GM20431 (cell line): Measurements from ENCODE around the gene RIMS4.

Experiments
- in situ Hi-C: fragments of 300-500 bp; cut with MseI, MboI; formaldehyde crosslinking; loops from one replicate; pipeline ENCODE4 v1.15.0; 2020; ENCODE audit warnings: low sequenced_read_pairs; ENCODE audit not compliant: unreplicated experiment

Gene RIMS4

DNA sequence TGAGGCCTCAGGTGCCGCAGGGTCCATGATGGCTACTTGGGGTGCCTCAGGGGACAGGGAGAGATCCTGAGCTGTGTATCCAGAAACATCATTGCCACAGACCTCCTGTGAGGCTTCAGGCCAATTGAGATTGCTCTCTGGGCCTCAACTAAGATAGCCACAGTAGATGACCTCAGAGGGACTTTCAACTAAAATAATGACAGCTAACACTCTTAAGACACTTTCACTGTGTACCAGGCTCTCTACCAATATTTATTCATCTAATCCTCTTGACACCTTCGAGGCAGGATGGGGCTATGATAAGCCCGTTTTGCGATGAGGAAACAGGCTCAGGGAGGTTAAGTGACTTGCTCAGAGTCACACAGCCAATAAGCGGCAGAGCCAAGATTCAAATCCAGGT, 10.7 kb downstream of the RIMS4 start:
- in situ Hi-C loops, result no loop called here

DNA sequence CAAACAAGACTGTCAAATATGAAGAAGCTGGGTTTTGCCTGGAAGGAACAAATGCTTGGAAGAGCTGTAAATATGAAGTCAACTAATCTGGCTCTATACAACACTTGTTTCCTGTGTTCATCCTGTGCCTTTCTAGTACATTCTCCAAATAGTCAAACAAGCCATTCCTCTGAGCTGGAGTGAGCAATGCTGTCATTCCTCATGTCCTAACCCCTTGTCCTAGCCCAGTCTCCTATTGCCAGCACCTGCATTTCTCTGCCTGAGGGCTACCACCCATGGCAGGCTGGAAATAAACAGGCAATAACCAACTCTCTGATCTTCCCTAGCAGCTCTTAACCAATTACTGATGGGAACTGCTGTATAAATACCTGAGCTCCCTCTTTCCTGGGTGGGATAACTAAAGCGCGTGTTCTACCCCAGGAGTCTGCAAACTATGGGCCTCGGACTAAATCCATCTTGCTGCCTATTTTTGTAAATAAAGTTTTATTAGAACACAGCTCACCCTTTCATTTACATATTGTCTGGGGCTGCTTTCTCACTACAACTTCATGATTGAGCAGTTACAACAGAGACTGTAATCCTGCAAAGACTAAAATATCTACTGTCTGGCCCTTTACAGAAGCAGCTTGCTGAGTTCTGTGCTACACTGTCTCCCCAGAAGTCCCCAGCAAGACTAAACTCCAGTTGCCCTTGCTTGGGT, 13.4 kb downstream of the RIMS4 start:
- in situ Hi-C loops, result no loop called here

DNA sequence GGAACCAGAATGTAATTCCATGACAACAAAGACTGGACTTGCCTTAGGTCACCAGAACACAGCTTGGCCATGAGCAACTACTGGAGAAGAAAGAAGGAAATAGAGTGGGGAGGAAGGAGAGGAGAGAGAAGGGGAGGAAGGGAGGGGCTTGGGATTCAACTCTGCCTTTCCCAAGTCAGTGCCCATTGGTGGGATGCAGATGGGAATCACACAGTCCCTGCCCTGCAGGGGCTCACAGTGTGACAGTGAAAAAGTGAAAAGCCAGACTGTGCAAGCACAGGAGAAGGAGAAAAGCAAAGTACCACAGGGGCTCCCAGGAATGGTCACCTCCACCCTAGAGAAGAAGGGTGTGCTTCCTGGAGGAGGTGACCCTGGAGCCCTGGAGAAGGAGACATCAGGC, 14.0 kb downstream of the RIMS4 start:
- in situ Hi-C loops, result no loop called here

DNA sequence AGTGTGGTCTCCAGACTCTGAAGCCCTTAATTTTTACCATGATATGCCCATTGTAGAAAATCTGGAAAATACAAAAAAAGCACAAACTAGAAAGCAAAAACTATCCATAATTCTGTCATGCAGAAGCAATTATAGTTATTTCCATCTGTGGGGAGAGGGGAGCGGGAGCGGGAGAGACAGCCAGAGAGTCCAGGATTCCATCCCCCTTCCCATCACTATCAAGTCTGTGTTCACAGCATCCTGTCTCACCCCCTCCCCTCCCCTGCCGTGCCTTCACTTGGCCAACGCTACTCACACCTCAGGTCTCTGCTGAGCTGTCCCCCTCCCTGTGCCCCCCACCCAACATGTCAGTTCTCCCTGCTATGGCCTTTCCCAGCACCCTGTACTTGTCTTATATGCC, 14.5 kb downstream of the RIMS4 start:
- in situ Hi-C loops, result no loop called here

DNA sequence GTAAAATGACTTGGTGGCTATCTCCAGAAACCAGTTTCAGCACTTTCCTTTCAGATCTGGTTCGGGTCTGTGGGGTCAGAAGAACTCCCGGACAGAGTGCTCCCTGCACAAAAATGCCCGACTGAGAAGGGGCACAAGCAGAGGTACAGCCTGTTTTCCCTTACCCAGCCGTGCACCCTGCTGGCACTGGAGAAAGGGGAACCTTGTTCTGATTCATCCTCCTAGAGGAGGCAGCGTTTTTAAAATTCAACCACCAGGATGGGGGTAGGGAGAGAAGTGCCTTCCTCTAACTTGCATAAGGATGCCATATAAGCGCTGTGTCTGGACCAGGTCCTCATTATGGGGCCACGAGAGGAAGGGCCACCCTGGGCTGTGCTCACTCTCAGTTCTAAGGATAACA, 17.6 kb downstream of the RIMS4 start:
- in situ Hi-C loops, result no loop called here

DNA sequence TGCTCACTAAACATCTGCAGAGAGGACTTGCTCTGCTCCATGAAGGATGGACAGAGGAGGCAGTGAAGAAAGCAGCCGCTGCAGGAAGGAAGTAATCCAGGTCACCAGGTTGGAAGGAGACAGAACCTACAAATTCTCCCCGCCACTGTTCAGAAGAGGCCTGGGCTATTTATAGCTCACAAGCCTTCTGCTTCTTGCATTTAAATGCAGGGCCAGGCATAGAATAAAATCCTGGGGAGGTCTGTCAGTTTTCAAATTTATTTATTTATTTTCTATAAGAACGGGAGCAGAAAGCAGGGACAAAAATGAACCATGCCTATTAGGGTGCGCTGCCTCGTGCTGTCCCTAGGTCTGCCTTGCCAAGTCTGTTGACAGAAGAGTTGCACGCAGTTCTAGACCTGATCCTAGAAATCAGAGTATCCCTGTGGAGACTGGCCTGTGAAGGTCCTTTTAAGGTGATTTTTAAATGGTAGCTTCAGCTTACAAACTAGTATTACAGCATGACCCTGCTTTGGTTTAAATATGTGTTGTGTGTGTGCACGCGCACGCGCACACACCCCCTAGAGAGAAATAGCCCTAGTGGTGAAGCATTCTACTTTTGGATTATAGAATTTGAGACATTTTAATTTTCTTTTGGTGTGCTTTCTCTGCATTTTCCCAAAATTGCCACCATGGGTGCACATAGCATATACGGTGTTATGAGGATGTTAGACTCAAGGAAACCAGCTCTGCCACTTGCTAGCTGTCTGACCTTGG, 19.5 kb downstream of the RIMS4 start:
- in situ Hi-C loops, result no loop called here

DNA sequence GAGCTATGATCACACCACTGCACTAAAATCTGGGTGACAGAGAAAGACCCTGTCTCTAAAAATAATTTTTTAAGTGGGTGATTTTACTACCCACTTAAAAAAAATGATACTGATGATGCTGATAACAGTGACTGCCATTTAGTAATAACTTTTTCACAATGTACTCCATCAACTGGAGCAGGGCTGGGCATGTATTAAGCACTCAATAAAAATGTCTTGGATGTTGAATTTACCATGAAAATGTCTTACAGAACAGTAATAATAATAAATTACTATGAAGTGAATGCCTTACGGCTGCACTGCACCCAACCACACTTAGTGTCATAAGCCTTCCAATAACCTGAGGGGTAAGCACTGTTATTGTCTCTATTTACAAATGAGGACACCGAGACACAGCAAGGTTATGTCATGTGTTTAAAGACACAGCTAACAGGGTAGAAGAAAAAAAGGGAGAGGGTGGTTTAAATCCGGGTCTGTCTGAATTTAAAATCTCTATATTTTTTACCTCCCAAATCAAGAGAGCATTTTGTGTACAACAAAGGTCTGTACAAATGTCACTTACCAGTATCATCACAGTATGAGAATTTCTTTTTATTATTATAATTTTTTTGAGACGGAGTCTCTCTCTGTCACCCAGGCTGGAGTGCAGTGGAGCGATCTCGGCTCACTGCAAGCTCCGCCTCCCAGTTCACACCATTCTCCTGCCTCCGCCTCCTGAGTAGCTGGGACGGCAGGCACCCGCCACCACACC, 21.5 kb downstream of the RIMS4 start:
- in situ Hi-C loops, result no loop called here

DNA sequence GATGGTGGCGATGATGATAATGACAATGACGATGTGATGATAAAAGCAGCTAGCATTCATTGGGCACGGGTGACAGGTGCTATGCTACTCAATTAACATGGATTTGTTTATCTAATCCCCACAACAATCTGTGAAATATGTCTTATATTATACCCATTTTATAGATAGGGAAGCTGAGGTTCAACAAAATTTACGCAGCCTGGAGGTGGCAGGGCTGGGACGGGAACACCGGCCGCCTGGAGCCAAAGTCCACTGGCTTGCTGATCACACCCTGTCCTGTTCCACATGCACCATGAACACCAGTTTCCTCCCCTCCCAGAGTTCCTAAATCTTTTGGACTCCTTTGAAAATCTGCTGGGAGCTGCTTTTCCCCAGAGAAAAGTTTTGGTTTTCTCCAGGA, 23.0 kb downstream of the RIMS4 start:
- in situ Hi-C loops, result no loop called here

DNA sequence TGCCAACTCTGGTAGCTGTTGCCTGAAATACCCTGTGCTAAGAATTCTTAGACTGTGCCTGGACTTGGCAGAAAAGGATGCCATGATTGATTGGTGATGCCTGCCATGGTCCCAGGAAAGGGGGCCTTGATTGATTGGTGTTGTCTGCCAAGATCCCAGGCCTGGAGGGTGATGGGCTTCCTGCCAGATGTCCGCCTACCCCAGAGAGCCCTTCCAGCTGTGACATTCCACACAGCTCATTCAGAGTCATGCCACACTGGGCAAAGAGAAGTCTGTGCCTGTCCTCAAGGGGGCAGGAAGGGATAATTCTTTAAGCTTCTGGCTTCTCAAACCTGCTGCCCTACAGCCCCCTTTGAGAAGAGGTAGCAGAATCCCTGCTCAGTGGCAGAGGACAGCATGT, 24.6 kb downstream of the RIMS4 start:
- in situ Hi-C loops, result no loop called here

DNA sequence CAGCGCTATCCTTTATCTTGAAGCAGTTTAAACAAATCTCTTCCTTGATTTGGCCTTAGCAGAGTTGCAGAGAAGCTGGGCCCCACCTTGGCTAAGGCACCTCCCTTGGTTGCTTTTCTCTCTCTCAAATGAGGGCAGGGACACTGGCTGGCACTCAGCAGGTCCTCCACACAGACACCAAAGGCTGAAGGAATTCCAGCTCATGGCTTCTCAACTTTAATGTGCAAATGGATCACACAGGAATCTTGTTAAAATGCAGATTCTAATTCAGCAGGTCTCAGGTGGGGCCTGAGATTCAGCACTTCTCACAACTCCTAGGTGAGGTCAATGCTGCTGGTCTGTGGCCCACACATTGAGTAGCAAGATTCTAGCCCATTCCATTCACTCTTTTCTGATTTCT, 25.7 kb downstream of the RIMS4 start:
- in situ Hi-C loops, result no loop called here

DNA sequence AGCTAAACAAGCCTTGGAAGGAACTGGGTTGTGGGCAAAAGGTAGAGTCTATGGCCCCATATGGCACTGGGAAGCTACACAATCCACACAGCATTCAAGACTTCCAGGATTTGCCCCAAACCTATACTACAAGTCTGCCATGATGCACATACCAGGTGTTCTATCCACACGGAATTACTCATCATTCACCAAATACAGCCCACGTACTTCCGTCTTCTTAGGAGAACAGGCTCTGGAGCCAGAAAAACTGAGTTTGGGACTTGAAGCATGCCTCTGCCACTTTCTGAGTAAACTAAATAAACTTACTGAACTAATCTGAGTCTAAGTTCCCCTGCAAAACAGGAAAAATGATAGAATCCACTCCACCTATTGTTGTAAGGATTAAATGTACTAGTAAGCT, 28.6 kb downstream of the RIMS4 start:
- in situ Hi-C loops, result no loop called here

DNA sequence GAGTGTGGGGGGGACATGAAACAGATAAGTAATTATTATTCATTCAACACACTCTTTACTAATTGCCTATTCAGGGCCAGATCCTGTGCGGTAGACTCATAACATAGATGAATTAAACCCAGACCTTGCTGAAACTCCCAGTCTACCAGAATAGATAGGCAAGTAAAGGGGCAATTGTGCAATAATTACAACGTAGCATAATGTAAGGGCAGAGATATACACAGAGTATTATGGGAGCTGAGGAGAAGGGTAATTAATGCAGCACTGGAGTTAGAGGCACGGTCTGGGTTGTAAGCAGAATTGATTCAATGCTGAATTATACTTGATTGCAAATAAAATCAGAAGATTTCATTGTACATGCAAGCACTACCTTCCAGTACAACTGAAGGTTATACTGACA, 29.2 kb downstream of the RIMS4 start:
- in situ Hi-C loops, result no loop called here

DNA sequence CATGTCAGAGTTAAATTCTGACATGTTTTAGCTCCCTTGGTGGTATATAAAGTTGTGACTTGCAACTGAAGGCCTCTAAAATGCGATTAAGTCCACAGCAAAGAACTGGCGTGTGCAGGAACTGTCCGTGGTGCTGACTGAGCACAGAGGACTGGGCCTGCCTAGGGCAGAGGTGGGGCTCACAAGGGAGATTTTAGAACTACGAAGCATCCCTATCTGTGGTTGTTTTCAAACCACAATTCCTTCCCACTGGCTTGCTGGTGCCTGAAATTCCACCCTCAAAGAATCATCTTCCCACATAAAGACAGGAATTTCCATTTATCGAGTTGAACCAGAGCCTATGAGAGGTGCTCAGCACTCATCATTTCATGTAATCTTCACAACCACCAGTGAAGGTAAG, 30.1 kb downstream of the RIMS4 start:
- in situ Hi-C loops, result no loop called here

DNA sequence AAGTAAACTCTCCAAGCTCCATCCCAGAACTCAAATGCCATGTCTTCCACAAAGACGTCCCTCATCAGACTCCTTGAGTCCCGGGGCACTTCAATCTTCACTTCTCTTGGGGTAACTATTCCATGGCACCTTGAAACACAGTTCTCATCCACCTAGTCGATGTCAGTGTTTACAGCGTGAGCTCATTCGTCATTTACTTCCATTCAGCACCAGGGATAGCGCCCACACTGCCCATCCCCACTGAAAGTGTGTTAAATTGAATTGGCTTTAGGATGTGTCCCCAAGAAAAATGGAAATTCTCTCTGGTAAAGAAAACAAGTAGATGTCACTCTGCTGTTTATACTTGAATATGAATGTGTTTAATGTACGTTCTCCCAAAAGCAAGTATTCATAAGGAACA, 33.4 kb downstream of the RIMS4 start:
- in situ Hi-C loops, result no loop called here

DNA sequence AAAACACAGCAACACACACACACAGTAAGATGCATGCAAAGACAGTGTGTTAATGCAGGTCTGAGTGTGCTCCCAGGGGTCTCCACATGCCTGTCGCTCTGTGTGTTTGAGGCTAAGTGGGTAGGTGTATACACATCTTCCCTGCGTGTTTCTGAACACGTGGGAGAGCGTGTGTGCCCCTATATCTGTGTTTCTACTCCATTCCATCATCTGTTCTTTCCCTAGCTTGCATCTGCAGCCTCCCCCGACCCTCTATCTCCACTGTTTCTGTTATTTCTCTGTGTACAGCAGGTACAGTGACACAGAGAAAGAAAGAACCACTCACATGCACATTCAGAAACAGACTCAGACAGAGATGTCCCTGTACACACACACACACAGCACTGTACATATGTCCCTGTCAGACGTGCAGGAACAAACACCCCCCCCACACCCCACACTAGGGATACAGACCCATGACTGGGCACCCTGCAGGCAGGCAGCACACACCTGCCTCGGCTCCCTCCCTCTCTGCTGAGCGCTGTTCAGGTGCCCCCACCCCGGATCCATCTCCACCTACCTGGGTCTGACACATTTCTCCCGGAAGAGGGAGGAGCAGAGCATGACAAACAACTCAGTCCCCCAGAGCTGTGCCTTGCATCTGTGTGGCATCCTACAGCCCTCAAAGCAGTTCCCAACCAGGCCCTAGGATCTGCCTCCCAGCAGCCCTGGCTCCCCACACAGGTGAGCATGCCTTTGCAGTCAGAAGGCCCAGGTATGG, 37.1 kb downstream of the RIMS4 start:
- in situ Hi-C loops, result no loop called here

DNA sequence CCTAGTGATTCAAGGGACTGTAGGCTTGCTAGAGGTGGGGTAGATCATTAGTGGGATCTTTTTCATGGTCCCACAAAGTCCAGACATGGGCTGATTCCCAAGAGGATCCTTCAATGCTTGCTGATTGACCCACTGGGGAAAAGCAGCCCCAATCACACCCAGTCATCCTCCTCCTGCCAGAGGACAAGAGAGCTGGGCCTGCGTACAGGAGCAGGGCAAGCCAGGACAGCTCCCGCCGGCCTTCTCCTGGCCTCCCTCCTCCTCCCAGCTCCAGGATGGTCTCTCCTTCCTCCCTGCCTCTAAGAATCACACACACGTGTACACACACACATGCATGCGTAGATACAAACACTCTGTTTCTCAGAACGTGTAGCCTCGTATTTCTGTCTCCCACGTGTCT, 37.7 kb downstream of the RIMS4 start:
- in situ Hi-C loops, result no loop called here

DNA sequence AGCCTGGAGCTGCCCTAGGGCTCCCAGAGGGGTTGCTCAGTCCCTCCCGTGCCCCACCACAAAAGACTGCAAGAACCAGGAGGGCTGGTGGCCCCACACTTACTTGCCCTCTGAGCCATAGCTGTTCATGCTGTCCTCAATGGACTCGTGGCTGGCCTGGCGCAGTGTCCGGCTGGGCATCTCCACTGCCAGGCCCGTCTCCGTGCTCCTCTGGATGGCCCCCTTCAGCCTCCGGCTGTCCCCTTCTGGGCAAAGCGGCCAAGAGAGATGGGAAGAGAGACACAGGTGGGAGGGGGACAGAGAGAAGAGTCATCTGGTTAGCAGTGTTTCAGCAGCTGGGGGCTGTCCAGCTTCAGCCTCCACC, 39.2 kb downstream of the RIMS4 start:
- in situ Hi-C loops, result no loop called here

DNA sequence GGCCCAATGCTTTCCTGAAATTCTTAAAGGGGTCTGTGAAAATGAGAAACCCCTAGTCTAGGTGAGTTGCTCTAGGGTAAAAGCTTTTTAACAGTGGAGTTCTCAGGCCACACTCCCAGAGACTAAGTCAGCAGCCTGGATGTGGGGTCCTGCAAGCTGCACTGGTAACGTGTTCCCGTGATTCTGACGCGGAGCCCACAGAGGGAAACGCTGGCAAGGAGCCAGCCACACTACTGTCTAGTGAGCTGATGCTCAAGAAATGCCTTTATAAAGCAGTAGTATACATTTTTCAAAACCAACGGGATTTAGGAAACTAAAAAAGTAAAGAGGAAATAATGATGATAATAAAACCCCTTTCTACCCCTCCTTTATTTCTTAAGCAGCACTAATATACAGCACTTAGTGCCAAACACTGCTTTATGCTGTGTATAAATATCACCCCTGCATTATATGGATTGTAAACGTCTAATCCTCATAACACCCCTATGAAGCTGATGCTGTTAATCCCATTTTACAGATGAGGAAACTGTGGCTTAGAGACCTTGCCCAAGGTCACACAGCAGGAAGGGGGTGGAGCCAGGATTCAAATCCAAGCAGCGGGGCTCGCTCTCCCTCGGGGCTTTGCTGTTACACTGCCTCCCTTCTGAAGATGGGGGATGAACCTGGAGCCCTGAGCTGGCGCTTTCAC, 39.7 kb downstream of the RIMS4 start:
- in situ Hi-C loops, result no loop called here

DNA sequence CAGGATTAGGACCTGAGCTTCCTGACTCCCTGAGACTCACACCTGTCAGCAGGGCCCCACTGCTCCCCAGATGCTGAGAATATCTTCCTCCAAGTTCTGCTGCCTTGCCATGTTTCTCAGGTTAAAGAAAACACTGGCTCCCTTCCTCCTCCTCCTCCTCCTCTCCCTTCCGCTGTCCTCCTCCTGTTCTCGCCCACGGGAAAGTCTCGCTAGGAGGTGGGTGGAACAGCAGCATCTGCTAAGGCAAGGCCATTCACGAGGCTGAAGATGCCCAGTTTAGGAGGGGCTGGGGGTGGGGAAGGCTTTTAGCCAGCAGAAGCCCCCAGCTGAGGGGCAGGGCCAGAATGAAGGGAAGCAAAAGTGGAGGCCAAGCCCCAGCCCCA, 40.9 kb downstream of the RIMS4 start:
- in situ Hi-C loops, result no loop called here

DNA sequence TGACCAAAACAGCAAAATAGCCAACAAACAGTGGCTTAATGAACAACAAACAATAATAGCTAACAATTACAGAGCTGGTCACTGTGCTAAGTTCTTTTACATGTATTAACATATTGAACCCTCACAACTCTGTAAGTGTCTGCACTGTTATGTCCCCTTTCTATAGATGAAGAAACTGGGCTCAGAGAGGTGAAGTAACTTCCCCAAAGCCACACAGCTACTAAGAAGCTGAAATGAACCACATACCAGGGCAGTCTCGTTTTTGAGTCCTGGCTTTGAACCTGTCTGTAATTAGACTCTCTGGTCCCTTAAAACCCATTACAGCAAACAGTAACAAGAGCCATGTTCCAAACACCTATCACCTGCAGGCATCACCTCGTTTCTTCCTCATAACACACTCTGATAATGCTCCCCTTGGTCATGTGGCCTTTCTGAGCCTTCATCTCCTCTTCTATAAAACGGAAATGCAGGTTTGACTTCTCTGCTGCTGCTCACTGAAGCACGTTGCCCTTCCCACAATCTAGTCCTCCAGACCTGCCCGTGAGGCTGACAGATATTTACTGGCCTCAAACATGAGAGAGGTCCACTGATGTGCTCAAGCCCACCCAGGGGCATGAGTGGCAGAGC, 41.4 kb downstream of the RIMS4 start:
- in situ Hi-C loops, result no loop called here
